Progenitor cell of endocrine pancreas (in vitro differentiated cells): ENCODE data around the gene GARS1. TPM values are rescaled to one million over a fixed set of nuclear protein-coding genes. Genes with fewer than 3 reads are reported as not detected.

ENCODE experiments used
- DNase-seq: peaks from one replicate; pipeline ENCODE4 v3.0.0; 2021; ENCODE audit warnings: low spot score; ENCODE audit not compliant: unreplicated experiment
- H3K27ac Mint-ChIP-seq: 2 replicates; pipeline ENCODE4 v1.8.0; 2021; ENCODE audit warnings: mild to moderate bottlenecking, moderate library complexity, mixed read lengths
- H3K27me3 Mint-ChIP-seq: 2 replicates; pipeline ENCODE4 v1.8.0; 2021; ENCODE audit warnings: mixed read lengths
- H3K36me3 Mint-ChIP-seq: 2 replicates; pipeline ENCODE4 v1.8.0; 2022; ENCODE audit warnings: mixed read lengths; ENCODE audit not compliant: insufficient read depth
- H3K4me1 Mint-ChIP-seq: 2 replicates; pipeline ENCODE4 v1.8.0; 2021; ENCODE audit warnings: low read depth, mixed read lengths
- H3K4me3 Mint-ChIP-seq: 2 replicates; pipeline ENCODE4 v1.8.0; 2021; ENCODE audit warnings: low read depth, mild to moderate bottlenecking, moderate library complexity, mixed read lengths
- H3K9me3 Mint-ChIP-seq: 2 replicates; pipeline ENCODE4 v1.8.0; 2021; ENCODE audit warnings: low read depth, mixed read lengths
- CTCF ChIP-seq: fragments of 200-600 bp; sonication (generic); IDR thresholded peaks from one replicate; pipeline ENCODE4 v1.5.0; 2021; ENCODE audit warnings: antibody characterized with exemption, mild to moderate bottlenecking; ENCODE audit not compliant: unreplicated experiment
- total RNA-seq: library from RNA; stranded (reverse); gene quantifications from 2 replicates; pipeline ENCODE4 v1.2.1, GENCODE V29; 2021

GARS1 gene
- total RNA-seq, 1 donor from 2014 or later, result 117 TPM

- no peak for TF ChIP-seq CTCF
- H3K9me3 Mint-ChIP-seq, result peaks cover 3% of the 10 kb centered on the region
- H3K27ac Mint-ChIP-seq, result no peak overlapping the region
- DNase-seq, result no peak
- H3K27me3 Mint-ChIP-seq, result peaks cover 27% of the 10 kb centered on the region
- no peaks in the 10 kb centered on the region for H3K36me3 Mint-ChIP-seq
- H3K4me3 Mint-ChIP-seq, result no peak overlapping the region
- no peaks in the 10 kb centered on the region for H3K4me1 Mint-ChIP-seq
Observed at GRCh38 chr7:30674876-30675275, 80.2 kb downstream of the GARS1 start.

GRCh38 chr7:30678805-30679204 is 84.1 kb downstream of the GARS1 start:
- H3K27ac Mint-ChIP-seq, result no peak overlapping the region
- TF ChIP-seq CTCF, result no peak
- H3K4me1 Mint-ChIP-seq, result peaks cover 7% of the 10 kb centered on the region
- DNase-seq, result no peak
- H3K4me3 Mint-ChIP-seq, result no peak overlapping the region
- no peaks in the 10 kb centered on the region for H3K9me3 Mint-ChIP-seq
- no peaks in the 10 kb centered on the region for H3K36me3 Mint-ChIP-seq
- H3K27me3 Mint-ChIP-seq, result peaks cover 61% of the 10 kb centered on the region

GRCh38 chr7:30679664-30680063 is 85.0 kb downstream of the GARS1 start:
- no peak for DNase-seq
- no peak for TF ChIP-seq CTCF
- Mint-ChIP-seq H3K4me1 (peaks cover 7% of the 10 kb centered on the region), H3K27me3 (peaks cover 68% of the 10 kb centered on the region), H3K36me3 (no peaks in the 10 kb centered on the region), H3K27ac (no peak overlapping the region), H3K4me3 (no peak overlapping the region), H3K9me3 (no peaks in the 10 kb centered on the region)

GRCh38 chr7:30681331-30681797 is 86.7 kb downstream of the GARS1 start:
- Mint-ChIP-seq H3K27ac (no peak overlapping the region), H3K9me3 (no peaks in the 10 kb centered on the region), H3K27me3 (peaks cover 64% of the 10 kb centered on the region), H3K36me3 (no peaks in the 10 kb centered on the region), H3K4me1 (peaks cover 7% of the 10 kb centered on the region), H3K4me3 (peak overlapping the region; percentile 63)
- no peak for DNase-seq
- TF ChIP-seq CTCF, result no peak

GRCh38 chr7:30681815-30682211 is 87.1 kb downstream of the GARS1 start:
- no peak for TF ChIP-seq CTCF
- Mint-ChIP-seq H3K27ac (no peak overlapping the region), H3K4me3 (peak overlapping the region; percentile 63), H3K27me3 (peaks cover 62% of the 10 kb centered on the region), H3K9me3 (no peaks in the 10 kb centered on the region), H3K36me3 (no peaks in the 10 kb centered on the region), H3K4me1 (peaks cover 7% of the 10 kb centered on the region)
- no peak for DNase-seq
